HL-60 (cell line): ENCODE data around the gene GPC5.

Experiments
- DNase-seq, 2 experiments: peaks; one replicate each; pipeline ENCODE4 v3.0.0-alpha.2; 2010 to 2020; ENCODE audit warnings: low read depth in 1 of 2, low spot score in 1 of 2
- H3K27ac ChIP-seq: fragments of 250-450 bp; sonication (Bioruptor Pico); replicated peaks from 2 replicates; pipeline ENCODE4 v1.5.1; 2020; ENCODE audit warnings: mild to moderate bottlenecking, moderate library complexity
- H3K27me3 ChIP-seq: fragments of 250-450 bp; sonication (Bioruptor Pico); 2 replicates; pipeline ENCODE4 v1.5.1; 2021; ENCODE audit warnings: mild to moderate bottlenecking, moderate library complexity; ENCODE audit not compliant: insufficient read depth, poor library complexity, severe bottlenecking
- H3K4me3 ChIP-seq: replicated peaks from 2 replicates; pipeline ENCODE4 v1.5.1; 2011; ENCODE audit warnings: mild to moderate bottlenecking, control low read depth, low read length; ENCODE audit not compliant: insufficient read depth
- GABPA ChIP-seq: IDR thresholded peaks from 2 replicates; pipeline ENCODE4 v1.6.1; 2012; ENCODE audit warnings: low read depth
- POLR2AphosphoS5 ChIP-seq: IDR thresholded peaks from 2 replicates; pipeline ENCODE4 v1.6.1; 2012; ENCODE audit warnings: low read depth
- SPI1 ChIP-seq: IDR thresholded peaks from 2 replicates; pipeline ENCODE4 v1.6.1; 2012; ENCODE audit warnings: low read depth, mild to moderate bottlenecking, borderline replicate concordance
- TF ChIP-seq, protein P1 (sequence below): IDR thresholded peaks from one replicate; pipeline ENCODE4 v1.5.1; 2011; ENCODE audit warnings: low read length, control low read depth, inconsistent platforms; ENCODE audit not compliant: insufficient read depth
- TF ChIP-seq, protein P2 (sequence below): IDR thresholded peaks from 2 replicates; pipeline ENCODE4 v1.6.1; 2012; ENCODE audit warnings: low read depth; ENCODE audit not compliant: insufficient replicate concordance

The GPC5 gene

DNA sequence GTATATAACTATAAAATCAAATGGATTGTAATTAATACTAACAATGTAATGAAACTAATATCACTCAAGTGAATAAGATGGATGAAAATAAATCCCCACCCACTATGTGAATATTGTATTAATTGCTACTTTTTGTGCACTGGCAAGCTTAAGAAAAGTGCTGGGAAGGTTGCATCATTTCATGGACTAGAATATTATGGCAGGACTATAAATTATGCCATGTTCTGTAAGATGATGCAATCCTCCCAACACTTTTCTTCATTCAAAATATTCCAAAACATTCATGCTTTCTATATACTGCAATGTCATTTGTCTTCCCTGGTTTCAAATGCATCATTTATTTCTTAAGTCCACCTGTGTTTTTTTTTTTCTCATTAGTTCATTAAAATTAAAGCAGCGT lies 1370.6 kb downstream of the GPC5 start:
- Histone ChIP-seq H3K27ac (no peak overlapping the region), H3K27me3 (no peaks in the 10 kb centered on the region), H3K4me3 (no peak overlapping the region)
- TF ChIP-seq GABPA = no peak
- no peak for TF ChIP-seq POLR2AphosphoS5
- TF ChIP-seq, protein P1, sequence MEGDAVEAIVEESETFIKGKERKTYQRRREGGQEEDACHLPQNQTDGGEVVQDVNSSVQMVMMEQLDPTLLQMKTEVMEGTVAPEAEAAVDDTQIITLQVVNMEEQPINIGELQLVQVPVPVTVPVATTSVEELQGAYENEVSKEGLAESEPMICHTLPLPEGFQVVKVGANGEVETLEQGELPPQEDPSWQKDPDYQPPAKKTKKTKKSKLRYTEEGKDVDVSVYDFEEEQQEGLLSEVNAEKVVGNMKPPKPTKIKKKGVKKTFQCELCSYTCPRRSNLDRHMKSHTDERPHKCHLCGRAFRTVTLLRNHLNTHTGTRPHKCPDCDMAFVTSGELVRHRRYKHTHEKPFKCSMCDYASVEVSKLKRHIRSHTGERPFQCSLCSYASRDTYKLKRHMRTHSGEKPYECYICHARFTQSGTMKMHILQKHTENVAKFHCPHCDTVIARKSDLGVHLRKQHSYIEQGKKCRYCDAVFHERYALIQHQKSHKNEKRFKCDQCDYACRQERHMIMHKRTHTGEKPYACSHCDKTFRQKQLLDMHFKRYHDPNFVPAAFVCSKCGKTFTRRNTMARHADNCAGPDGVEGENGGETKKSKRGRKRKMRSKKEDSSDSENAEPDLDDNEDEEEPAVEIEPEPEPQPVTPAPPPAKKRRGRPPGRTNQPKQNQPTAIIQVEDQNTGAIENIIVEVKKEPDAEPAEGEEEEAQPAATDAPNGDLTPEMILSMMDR = no peak
- TF ChIP-seq, protein P2, sequence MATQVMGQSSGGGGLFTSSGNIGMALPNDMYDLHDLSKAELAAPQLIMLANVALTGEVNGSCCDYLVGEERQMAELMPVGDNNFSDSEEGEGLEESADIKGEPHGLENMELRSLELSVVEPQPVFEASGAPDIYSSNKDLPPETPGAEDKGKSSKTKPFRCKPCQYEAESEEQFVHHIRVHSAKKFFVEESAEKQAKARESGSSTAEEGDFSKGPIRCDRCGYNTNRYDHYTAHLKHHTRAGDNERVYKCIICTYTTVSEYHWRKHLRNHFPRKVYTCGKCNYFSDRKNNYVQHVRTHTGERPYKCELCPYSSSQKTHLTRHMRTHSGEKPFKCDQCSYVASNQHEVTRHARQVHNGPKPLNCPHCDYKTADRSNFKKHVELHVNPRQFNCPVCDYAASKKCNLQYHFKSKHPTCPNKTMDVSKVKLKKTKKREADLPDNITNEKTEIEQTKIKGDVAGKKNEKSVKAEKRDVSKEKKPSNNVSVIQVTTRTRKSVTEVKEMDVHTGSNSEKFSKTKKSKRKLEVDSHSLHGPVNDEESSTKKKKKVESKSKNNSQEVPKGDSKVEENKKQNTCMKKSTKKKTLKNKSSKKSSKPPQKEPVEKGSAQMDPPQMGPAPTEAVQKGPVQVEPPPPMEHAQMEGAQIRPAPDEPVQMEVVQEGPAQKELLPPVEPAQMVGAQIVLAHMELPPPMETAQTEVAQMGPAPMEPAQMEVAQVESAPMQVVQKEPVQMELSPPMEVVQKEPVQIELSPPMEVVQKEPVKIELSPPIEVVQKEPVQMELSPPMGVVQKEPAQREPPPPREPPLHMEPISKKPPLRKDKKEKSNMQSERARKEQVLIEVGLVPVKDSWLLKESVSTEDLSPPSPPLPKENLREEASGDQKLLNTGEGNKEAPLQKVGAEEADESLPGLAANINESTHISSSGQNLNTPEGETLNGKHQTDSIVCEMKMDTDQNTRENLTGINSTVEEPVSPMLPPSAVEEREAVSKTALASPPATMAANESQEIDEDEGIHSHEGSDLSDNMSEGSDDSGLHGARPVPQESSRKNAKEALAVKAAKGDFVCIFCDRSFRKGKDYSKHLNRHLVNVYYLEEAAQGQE = no peak
- TF ChIP-seq SPI1 = no peak
- DNase-seq = no peak

DNA sequence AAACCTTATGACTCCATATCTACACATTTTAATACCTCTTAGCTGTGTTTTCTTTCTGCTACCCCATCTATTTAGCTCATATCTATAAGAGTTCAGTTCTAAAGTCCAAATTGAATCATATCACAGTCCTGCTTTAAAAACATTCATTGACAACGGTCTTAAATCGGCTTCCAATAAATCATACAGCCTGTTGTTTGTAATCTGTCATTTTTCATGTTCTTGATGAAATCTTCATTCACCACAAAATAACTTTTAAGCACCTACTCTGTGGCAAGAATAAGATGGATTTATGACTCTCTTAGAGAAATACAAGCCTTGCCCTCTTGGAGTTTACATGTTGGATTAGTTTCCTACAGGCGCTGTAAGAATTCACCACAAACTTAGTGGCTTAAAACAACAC lies 1377.2 kb downstream of the GPC5 start:
- Histone ChIP-seq H3K27me3 (no peaks in the 10 kb centered on the region), H3K4me3 (no peak overlapping the region), H3K27ac (no peak overlapping the region)
- TF ChIP-seq, protein P2 = no peak
- TF ChIP-seq GABPA (no peak), SPI1 (no peak), POLR2AphosphoS5 (no peak)
- TF ChIP-seq, protein P1 = no peak
- no peak for DNase-seq

DNA sequence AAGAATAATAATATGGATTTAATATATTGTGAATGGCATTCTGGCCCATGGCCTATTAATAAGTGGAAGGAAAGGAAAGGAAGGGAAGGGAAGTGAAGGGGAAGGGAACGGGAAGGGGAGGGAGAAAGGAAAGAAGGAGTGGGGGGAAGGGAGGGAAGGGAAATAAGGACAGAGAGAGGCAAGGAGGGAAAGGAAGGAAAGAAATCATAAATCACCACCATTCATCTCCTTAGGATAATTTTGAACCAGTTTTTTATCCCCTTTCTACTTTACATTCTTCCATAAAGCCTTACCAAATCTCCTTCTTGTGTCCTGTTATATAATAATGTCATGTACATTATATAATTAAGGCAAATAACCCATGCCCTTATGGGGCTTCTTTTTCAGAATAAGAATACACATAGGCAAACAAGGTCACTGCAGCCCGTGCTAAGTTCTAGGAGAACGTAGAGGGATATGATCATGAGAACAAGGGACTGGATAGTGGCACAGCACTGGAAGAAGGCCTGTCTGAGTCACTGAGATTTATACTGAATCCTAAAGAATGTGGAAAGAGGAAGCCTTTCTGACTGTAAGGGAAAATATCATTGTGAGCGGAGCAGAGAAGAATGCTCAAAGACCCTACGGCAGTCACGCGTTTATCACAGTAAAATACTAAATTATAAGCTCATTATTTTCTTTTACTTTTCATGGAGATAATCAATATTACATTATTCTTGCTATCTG lies 1383.7 kb downstream of the GPC5 start:
- DNase-seq = no peak
- Histone ChIP-seq H3K4me3 (no peak overlapping the region), H3K27me3 (no peaks in the 10 kb centered on the region), H3K27ac (no peak overlapping the region)
- TF ChIP-seq, protein P2 = no peak
- TF ChIP-seq SPI1 = no peak
- no peak for TF ChIP-seq POLR2AphosphoS5
- no peak for TF ChIP-seq GABPA
- TF ChIP-seq, protein P1 = no peak
